Natural killer cell (primary cell): ENCODE results near the gene ARHGAP42. TPM values are rescaled to one million over a fixed set of nuclear protein-coding genes. Genes with fewer than 3 reads are reported as not detected.

Source experiments
- ATAC-seq, 3 donors: fragments of 150-1000 bp in 2 of 3; fragments of 200-7000 bp in 1 of 3; cut with Tn5 transposase; 1 replicate in 1 of 3; 2 replicates in 2 of 3; pipeline ENCODE4 v1.10.0; 2021; ENCODE audit warnings: mild to moderate bottlenecking in 2 of 3, moderate library complexity in 2 of 3
- DNase-seq, 2 donors: peaks; one replicate each; pipeline versions ENCODE4 v3.0.0 to v3.0.0-alpha.2; 2013 to 2021; ENCODE audit warnings: mixed read lengths in 1 of 2
- H3K27ac ChIP-seq: one replicate; pipeline ENCODE4 v1.5.1; 2013; ENCODE audit warnings: mild to moderate bottlenecking, low read length
- H3K27me3 ChIP-seq: one replicate; pipeline ENCODE4 v1.6.1; 2013; ENCODE audit warnings: low read length; ENCODE audit not compliant: control insufficient read depth, insufficient read depth
- H3K36me3 ChIP-seq: one replicate; pipeline ENCODE4 v1.6.1; 2013; ENCODE audit warnings: low read length; ENCODE audit not compliant: control insufficient read depth, insufficient read depth
- H3K4me1 ChIP-seq: one replicate; pipeline ENCODE4 v1.6.1; 2013; ENCODE audit warnings: low read length; ENCODE audit not compliant: control insufficient read depth, insufficient read depth
- H3K4me3 ChIP-seq: one replicate; pipeline ENCODE4 v1.5.1; 2013; ENCODE audit warnings: low read length
- H3K9me3 ChIP-seq: one replicate; pipeline ENCODE4 v1.6.1; 2013; ENCODE audit warnings: low read length; ENCODE audit not compliant: control insufficient read depth, insufficient read depth
- H3K27ac Mint-ChIP-seq, 2 donors: one replicate each; pipeline ENCODE4 v1.8.0; 2022; ENCODE audit warnings: mild to moderate bottlenecking in 2 of 2, mixed read lengths in 2 of 2, moderate library complexity in 1 of 2
- H3K27me3 Mint-ChIP-seq, 2 donors: one replicate each; pipeline ENCODE4 v1.8.0; 2022; ENCODE audit warnings: low read depth in 2 of 2, mixed read lengths in 2 of 2
- H3K36me3 Mint-ChIP-seq: one replicate; pipeline ENCODE4 v1.8.0; 2022; ENCODE audit warnings: mixed read lengths
- H3K4me1 Mint-ChIP-seq, 2 donors: one replicate each; pipeline ENCODE4 v1.8.0; 2022; ENCODE audit warnings: mixed read lengths in 2 of 2
- H3K4me3 Mint-ChIP-seq: one replicate; pipeline ENCODE4 v1.8.0; 2022; ENCODE audit warnings: mild to moderate bottlenecking, moderate library complexity, mixed read lengths
- H3K9me3 Mint-ChIP-seq, 2 donors: one replicate each; pipeline ENCODE4 v1.8.0; 2022; ENCODE audit warnings: mixed read lengths in 2 of 2
- CTCF ChIP-seq: fragments of 200-600 bp; IDR thresholded peaks from one replicate; pipeline ENCODE4 v1.8.0; 2022; ENCODE audit warnings: antibody characterized with exemption
- WGBS: methylation state at CpG from one replicate; pipeline ENCODE4 v1.1.7; 2013; ENCODE audit warnings: missing lambda C conversion rate; ENCODE audit not compliant: insufficient coverage; 5-methylcytosine and 5-hydroxymethylcytosine counted together
- intact Hi-C: fragments of 100-400 bp; cut with micrococcal nuclease; formaldehyde crosslinking; loops from one replicate; pipeline ENCODE4 v1.14.2; 2022
- total RNA-seq, 4 donors: library from RNA; stranded (reverse); fragments of 120-200 nt in 1 of 4; gene quantifications; one replicate each; pipeline versions ENCODE4 v1.2.3 to v1.2.4, GENCODE V29; 2013 to 2022

ARHGAP42 gene
- total RNA-seq, 3 donors from 2014 or later (not counting 1 experiment from before 2014, with no cell fraction given), result 6.0 to 7.6 (median 6.4) TPM

GRCh38 chr11:100752371-100753171, 65.5 kb downstream of the ARHGAP42 start:
- peaks cover 17% of the 10 kb centered on the region for H3K9me3 ChIP-seq
- DNase-seq, result no peak
- Mint-ChIP-seq H3K27me3 (no peaks in the 10 kb centered on the region), H3K4me1 (peaks cover 0 to 8% of the 10 kb centered on the region in 2 donors), H3K27ac (no peak overlapping the region), H3K4me3 (no peak overlapping the region), H3K9me3 (peaks cover 5 to 11% of the 10 kb centered on the region in 2 donors), H3K36me3 (no peaks in the 10 kb centered on the region)
- intact Hi-C loops, result no loop called here
- TF ChIP-seq CTCF, result no peak
- H3K4me1 ChIP-seq, result no peaks in the 10 kb centered on the region
- no peak overlapping the region for H3K27ac ChIP-seq
- no peak overlapping the region for H3K4me3 ChIP-seq
- H3K27me3 ChIP-seq, result no peaks in the 10 kb centered on the region
- H3K36me3 ChIP-seq, result no peaks in the 10 kb centered on the region
- 87% methylated on average over 5 of the region's 5 CpGs for WGBS
- ATAC-seq, result no peak

- no peak for TF ChIP-seq CTCF
- Histone ChIP-seq H3K27ac (no peak overlapping the region), H3K4me3 (no peak overlapping the region), H3K36me3 (no peaks in the 10 kb centered on the region), H3K4me1 (no peaks in the 10 kb centered on the region), H3K27me3 (no peaks in the 10 kb centered on the region), H3K9me3 (peaks cover 17% of the 10 kb centered on the region)
- H3K36me3 Mint-ChIP-seq, result no peaks in the 10 kb centered on the region
- H3K27ac Mint-ChIP-seq, result no peak overlapping the region
- H3K4me3 Mint-ChIP-seq, result no peak overlapping the region
- peaks cover 0 to 8% of the 10 kb centered on the region in 2 donors for H3K4me1 Mint-ChIP-seq
- DNase-seq (no peak), ATAC-seq (no peak)
- H3K9me3 Mint-ChIP-seq, result peaks cover 5 to 11% of the 10 kb centered on the region in 2 donors
- no peaks in the 10 kb centered on the region for H3K27me3 Mint-ChIP-seq
- 80% methylated on average over 4 of the region's 4 CpGs for WGBS
- intact Hi-C loops, result no loop called here
Observed at GRCh38 chr11:100753172-100753543, 66.1 kb downstream of the ARHGAP42 start.

- ATAC-seq, result no peak
- Mint-ChIP-seq H3K9me3 (peaks cover 5 to 11% of the 10 kb centered on the region in 2 donors), H3K36me3 (no peaks in the 10 kb centered on the region), H3K4me3 (no peak overlapping the region), H3K27me3 (no peaks in the 10 kb centered on the region), H3K27ac (no peak overlapping the region), H3K4me1 (peaks cover 0 to 8% of the 10 kb centered on the region in 2 donors)
- Histone ChIP-seq H3K27ac (no peak overlapping the region), H3K27me3 (no peaks in the 10 kb centered on the region), H3K9me3 (peaks cover 17% of the 10 kb centered on the region), H3K4me1 (no peaks in the 10 kb centered on the region), H3K36me3 (no peaks in the 10 kb centered on the region), H3K4me3 (no peak overlapping the region)
- TF ChIP-seq CTCF, result no peak
- 84% methylated on average over 4 of the region's 4 CpGs for WGBS
- intact Hi-C loops, result no loop called here
- DNase-seq, result no peak
Observed at GRCh38 chr11:100753571-100753970, 66.5 kb downstream of the ARHGAP42 start.

GRCh38 chr11:100756559-100756958, 69.5 kb downstream of the ARHGAP42 start:
- TF ChIP-seq CTCF, result no peak
- Mint-ChIP-seq H3K4me3 (no peak overlapping the region), H3K27me3 (no peaks in the 10 kb centered on the region), H3K4me1 (peaks cover 0 to 12% of the 10 kb centered on the region in 2 donors), H3K27ac (no peak overlapping the region), H3K36me3 (no peaks in the 10 kb centered on the region), H3K9me3 (no peaks in the 10 kb centered on the region)
- H3K27ac ChIP-seq, result no peak overlapping the region
- no peaks in the 10 kb centered on the region for H3K27me3 ChIP-seq
- H3K36me3 ChIP-seq, result no peaks in the 10 kb centered on the region
- no peaks in the 10 kb centered on the region for H3K4me1 ChIP-seq
- DNase-seq, result no peak
- no peaks in the 10 kb centered on the region for H3K9me3 ChIP-seq
- WGBS, result 98% methylated on average over 2 of the region's 2 CpGs
- intact Hi-C loops, result no loop called here
- no peak for ATAC-seq
- H3K4me3 ChIP-seq, result no peak overlapping the region
